Fibroblast of skin of back (primary cell): ENCODE measurements around the gene FRG2B.
"Not testable (repeated sequence)": the region's sequence is repeated elsewhere in the genome, so short reads cannot be mapped to it uniquely, and the experiment has no call there.

ENCODE experiments used
- DNase-seq: peaks from one replicate; pipeline ENCODE4 v3.0.0-alpha.2; 2013

FRG2B gene

DNA sequence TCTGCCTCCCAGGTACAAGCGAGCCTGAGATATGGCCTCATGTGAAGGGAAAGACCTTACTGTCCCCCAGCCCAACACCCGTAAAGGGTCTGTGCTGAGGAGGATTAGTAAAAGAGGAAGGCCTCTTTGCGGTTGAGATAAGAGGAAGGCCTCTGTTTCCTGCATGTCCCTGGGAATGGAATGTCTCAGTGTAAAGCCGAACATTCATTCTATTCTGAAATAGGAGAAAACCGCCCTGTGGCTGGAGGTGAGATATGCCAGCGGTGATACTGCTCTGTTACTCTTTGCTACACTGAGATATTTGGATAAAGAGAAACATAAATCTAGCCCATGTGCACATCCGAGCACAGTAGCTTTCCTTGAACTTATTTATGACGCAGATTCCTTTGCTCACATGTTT is 26.7 kb downstream of the FRG2B start:
- not testable (repeated sequence) for DNase-seq

DNA sequence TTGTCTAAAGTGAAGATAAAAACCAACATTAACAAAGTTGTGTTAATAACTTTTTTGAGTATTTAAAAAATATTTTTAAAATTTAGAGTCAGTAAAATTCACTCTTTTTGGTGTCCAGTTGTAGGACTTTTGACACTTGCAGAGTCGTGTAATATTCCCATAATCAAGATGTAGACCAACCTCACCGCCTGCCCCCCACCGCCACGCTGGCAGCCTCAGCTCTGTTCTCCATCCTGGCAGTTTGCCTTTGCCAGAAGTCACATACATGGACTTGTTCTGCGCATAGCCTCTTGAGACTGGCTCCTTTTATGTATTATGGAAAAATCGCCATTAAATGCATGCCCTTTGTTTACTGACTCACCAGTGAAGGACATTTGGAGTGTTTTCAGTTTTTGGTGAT is 33.9 kb downstream of the FRG2B start:
- DNase-seq, result no peak

DNA sequence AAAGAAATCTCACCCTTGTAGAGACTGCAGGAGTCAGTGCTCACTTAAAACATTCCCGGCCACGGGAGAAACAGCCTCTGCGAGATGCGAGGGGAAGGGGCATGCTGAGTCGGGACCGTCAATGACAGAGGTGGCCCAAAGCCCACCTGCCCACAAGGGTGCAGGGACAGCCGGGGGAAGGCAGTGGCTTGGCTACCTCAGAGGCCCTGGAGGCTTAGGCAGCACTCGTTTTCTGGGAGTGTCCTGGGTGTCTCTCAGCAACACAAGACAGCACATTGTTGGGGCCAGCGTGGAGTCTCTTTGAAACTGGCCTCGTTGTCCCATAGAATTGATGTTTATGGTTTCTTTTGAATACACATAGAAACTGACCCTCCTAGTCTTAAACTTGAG is 35.6 kb downstream of the FRG2B start:
- no peak for DNase-seq

DNA sequence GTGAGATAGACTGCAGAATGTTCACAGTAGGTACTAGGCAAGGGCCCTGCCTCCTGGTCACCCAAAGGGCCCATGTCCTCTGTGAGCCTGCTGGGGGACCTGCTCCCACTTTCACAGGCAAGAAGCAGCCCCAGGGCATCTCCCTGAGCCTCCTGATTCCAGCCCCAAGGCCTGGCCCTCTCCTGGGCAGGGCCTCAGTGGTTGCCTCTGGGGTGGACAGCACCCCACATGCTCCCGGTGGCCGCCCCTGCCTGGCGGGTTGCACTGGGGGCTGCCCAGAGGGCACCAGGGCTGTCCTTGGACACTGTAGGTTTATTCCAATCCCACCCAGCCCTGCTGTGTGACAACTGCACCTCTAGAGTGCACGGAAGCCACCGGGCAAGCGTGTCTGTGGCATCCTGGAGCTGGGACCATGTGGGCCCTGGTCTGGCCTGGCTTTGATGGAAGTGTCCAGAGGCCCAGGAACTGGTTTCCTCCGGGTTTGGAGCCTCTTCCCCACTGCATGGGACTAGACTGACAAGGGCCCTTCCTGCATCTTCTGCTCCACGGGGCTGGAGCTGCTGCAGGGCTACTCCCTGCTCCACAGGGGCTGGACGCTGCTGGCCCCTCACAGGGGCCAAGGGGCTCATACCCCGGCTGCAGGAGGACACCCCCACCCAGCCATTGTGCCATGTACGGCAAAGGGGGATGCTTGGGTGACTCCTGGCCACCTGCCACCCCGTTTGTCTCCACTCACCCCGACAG is 36.2 kb downstream of the FRG2B start:
- no peak for DNase-seq

DNA sequence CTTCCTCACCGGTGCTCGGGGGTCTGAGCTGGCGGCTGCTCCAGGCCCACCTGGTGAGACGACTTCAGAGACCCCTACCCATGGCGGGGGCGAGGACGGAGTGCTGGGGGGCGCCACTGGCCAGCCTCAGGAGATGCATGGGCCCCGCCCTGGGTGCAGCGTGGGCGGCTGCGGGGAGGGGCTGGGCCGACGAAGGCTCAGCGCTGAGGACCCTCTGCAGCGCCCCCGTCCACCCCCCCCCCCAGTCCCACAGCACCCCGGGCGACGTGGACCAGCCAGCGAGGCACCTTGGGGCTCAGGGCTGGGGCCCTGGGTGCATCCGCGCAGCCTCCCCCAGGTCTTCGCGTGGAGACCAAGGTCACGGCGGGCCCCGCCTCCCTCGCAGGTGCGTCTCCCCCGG is 49.6 kb downstream of the FRG2B start:
- DNase-seq, result not testable (repeated sequence)
